ENCODE measurements around the gene RIMS1.

The RIMS1 gene, protein sequence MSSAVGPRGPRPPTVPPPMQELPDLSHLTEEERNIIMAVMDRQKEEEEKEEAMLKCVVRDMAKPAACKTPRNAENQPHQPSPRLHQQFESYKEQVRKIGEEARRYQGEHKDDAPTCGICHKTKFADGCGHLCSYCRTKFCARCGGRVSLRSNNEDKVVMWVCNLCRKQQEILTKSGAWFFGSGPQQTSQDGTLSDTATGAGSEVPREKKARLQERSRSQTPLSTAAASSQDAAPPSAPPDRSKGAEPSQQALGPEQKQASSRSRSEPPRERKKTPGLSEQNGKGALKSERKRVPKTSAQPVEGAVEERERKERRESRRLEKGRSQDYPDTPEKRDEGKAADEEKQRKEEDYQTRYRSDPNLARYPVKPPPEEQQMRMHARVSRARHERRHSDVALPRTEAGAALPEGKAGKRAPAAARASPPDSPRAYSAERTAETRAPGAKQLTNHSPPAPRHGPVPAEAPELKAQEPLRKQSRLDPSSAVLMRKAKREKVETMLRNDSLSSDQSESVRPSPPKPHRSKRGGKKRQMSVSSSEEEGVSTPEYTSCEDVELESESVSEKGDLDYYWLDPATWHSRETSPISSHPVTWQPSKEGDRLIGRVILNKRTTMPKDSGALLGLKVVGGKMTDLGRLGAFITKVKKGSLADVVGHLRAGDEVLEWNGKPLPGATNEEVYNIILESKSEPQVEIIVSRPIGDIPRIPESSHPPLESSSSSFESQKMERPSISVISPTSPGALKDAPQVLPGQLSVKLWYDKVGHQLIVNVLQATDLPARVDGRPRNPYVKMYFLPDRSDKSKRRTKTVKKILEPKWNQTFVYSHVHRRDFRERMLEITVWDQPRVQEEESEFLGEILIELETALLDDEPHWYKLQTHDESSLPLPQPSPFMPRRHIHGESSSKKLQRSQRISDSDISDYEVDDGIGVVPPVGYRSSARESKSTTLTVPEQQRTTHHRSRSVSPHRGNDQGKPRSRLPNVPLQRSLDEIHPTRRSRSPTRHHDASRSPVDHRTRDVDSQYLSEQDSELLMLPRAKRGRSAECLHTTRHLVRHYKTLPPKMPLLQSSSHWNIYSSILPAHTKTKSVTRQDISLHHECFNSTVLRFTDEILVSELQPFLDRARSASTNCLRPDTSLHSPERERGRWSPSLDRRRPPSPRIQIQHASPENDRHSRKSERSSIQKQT (N-terminal part only)

DNA sequence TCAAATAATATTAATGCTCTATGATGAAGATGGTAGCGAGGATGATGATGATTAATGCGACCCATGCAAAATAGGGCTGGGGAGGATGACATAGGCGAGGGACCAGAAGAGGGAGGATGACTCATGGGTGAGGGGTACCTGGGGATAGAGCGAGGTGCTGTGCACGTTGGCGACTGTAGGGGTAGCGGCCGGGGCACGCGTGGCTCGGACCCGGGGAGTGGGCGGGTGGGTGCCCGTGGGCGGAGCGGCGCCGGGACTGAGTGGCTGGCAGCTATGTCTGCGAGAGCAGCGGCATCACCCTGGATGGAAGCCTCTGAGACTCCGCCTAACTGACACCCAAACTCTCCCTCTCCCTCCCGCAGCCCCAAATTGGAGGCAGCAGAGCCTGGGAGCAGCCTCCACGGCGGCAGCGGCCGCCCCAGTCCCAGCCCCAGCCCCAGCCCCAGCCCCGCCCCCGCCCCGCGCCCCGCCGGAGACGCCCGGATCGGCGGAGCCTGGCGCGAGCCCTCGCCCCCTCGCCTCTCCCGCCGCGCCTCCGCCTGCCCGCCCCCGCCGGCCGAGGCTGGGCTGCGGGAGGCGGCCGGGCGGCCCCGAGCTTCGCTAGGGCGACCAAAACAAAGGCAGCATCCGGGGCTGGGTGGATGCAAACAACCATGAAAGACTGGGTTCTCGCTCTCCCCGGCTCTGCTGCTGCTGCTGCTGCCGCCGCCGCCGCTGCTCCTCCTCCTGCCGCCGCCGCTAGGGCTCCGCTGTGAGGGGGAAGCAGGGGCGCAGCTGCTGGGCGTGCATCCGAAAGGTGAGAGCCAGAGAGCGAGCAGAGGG is at the start of gene RIMS1:
Gene RIMS1 (plus strand): TSS at position 367 of the 822 bp plus-strand sequence. CDS start 474 bp downstream, outside the sequence.
- Histone ChIP-seq H3K27ac (ENCODE audit: low read depth, low read length) (no peak within 1 kb of the TSS), H3K4me3 (ENCODE audit: low read length) (peak within 1 kb of the TSS; percentile 29), H3K4me1 (ENCODE audit: control insufficient read depth, insufficient read depth, low read length) (no peaks in the 10 kb centered on the region), H3K9ac (ENCODE audit: low read length) (no peak within 1 kb of the TSS), H3K36me3 (ENCODE audit: control insufficient read depth, insufficient read depth, low read length) (no peaks in the 10 kb centered on the region), H3K27me3 (ENCODE audit: control insufficient read depth, insufficient read depth, low read length) (peaks cover 5% of the 10 kb centered on the region)

DNA sequence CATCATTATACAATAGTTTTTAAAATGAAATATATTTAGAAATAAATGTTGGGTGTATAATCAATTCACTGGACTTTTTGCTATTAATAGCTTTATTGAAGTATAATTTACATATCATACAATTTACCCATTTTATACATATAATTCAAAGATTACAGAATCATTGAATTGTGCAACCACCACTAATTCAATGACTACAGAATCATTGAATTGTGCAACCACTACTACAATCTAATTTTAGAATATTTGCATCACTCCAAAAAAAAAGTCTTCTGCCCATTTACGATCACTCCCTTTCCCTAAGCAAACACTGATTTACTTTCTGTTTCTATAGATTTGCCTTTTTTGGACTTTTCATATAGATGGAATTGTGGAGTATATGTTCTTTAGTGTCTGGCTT is 35.1 kb upstream of the RIMS1 start:
- Histone ChIP-seq H3K27me3 (ENCODE audit: control insufficient read depth, insufficient read depth, low read length) (no peaks in the 10 kb centered on the region), H3K4me3 (ENCODE audit: low read length) (no peak overlapping the region), H3K9ac (ENCODE audit: low read length) (no peak overlapping the region), H3K27ac (ENCODE audit: low read depth, low read length) (no peak overlapping the region), H3K36me3 (ENCODE audit: control insufficient read depth, insufficient read depth, low read length) (no peaks in the 10 kb centered on the region), H3K4me1 (ENCODE audit: control insufficient read depth, insufficient read depth, low read length) (no peaks in the 10 kb centered on the region)

DNA sequence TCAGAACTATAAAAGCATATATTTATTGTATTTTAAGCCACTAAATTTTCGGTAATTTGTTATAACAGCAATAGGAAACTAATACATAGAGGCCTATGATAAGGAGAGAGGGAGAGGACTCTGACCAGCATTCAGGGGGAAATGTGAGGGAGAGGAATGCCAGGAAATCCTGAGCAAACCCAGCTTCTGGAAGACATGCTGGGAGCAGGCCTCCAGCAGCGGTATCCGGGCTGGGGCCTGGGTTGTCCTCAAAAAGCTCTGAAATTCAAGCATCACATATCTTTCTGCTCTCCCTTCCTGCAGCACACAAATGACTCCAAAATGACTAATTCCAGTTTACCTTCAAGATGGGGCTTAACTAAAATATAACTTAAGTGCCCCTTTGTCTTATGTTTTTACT is 33.4 kb upstream of the RIMS1 start:
- no peaks in the 10 kb centered on the region for H3K36me3 ChIP-seq (ENCODE audit: control insufficient read depth, insufficient read depth, low read length)
- no peaks in the 10 kb centered on the region for H3K27me3 ChIP-seq (ENCODE audit: control insufficient read depth, insufficient read depth, low read length)
- H3K27ac ChIP-seq (ENCODE audit: low read depth, low read length) = no peak overlapping the region
- H3K9ac ChIP-seq (ENCODE audit: low read length) = no peak overlapping the region
- H3K4me1 ChIP-seq (ENCODE audit: control insufficient read depth, insufficient read depth, low read length) = no peaks in the 10 kb centered on the region
- H3K4me3 ChIP-seq (ENCODE audit: low read length) = no peak overlapping the region

DNA sequence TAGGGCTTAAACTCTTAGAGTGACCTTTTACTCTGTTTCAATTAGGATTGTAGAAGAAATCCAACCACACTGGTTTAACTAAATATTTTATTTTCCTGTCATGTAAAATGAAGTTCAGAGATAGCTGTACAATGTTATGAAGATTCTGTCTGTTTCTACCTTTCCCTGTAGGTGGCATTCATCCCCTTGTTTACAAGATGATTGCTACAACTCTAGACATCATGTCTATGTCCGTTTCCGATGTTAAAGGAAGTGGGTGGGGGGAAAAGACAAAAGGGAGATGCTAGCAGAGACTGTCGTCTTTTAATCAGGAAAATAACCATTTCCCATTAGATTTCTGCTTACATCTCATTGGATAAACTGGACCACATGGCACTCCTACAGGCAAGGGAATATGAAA is 30.9 kb upstream of the RIMS1 start:
- no peak overlapping the region for H3K4me3 ChIP-seq (ENCODE audit: low read length)
- H3K9ac ChIP-seq (ENCODE audit: low read length) = no peak overlapping the region
- no peaks in the 10 kb centered on the region for H3K4me1 ChIP-seq (ENCODE audit: control insufficient read depth, insufficient read depth, low read length)
- H3K27ac ChIP-seq (ENCODE audit: low read depth, low read length) = no peak overlapping the region
- H3K27me3 ChIP-seq (ENCODE audit: control insufficient read depth, insufficient read depth, low read length) = no peaks in the 10 kb centered on the region
- no peaks in the 10 kb centered on the region for H3K36me3 ChIP-seq (ENCODE audit: control insufficient read depth, insufficient read depth, low read length)

DNA sequence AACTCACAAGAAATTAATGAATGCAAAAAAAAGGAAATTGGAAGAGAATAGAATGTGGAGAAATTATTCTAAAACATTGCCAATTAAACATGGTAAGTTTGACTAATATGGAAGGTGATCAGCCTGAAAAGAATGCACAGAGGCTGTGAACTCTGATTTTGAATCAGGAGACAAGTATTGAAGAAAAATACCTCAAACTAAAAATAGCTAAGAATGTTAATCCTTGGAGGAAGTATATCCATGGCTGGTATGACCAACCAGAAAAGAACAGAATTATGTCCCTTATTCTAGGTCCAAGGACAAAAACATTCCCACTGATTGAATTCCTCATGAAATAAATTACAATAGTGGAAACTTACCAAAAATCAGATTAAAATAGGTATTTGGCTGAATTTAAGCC is 7.3 kb upstream of the RIMS1 start:
- H3K4me1 ChIP-seq (ENCODE audit: control insufficient read depth, insufficient read depth, low read length) = no peaks in the 10 kb centered on the region
- H3K27me3 ChIP-seq (ENCODE audit: control insufficient read depth, insufficient read depth, low read length) = no peaks in the 10 kb centered on the region
- no peaks in the 10 kb centered on the region for H3K36me3 ChIP-seq (ENCODE audit: control insufficient read depth, insufficient read depth, low read length)
- H3K27ac ChIP-seq (ENCODE audit: low read depth, low read length) = no peak overlapping the region
- H3K9ac ChIP-seq (ENCODE audit: low read length) = no peak overlapping the region
- no peak overlapping the region for H3K4me3 ChIP-seq (ENCODE audit: low read length)

DNA sequence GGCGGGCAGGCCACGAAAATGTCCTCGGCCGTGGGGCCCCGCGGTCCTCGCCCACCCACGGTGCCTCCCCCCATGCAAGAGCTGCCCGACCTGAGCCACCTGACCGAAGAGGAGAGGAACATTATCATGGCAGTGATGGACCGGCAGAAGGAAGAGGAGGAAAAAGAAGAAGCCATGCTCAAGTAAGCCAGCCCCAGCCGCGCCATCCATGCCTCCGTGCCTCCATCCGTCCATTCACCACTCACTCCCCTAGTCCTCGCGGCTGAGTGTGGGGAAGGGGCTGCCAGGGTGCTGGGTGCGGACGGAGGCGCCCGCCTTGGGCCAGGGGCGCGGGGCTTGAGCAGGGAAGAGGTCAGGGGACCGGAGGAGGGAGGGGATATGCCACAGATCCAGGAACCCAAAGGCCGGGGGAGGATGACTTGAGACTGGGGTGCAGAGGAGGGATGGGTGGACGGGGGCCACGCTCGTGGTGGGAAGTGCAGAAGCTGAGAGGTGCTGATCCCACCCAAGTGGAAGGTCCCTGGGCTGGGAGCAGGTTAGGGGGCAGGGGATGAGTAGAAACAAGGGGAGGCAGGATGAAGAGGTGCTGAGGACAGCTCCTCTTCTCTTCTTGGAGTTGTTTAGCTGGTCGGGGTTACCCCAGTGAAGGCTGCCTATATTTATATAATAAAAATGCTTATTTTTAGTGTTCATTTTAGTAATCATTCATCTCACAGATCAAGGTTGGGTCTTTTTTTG is 825 bp downstream of the RIMS1 start:
- no peaks in the 10 kb centered on the region for H3K36me3 ChIP-seq (ENCODE audit: control insufficient read depth, insufficient read depth, low read length)
- peak overlapping the region; percentile 29 for H3K4me3 ChIP-seq (ENCODE audit: low read length)
- peaks cover 5% of the 10 kb centered on the region for H3K27me3 ChIP-seq (ENCODE audit: control insufficient read depth, insufficient read depth, low read length)
- no peak overlapping the region for H3K9ac ChIP-seq (ENCODE audit: low read length)
- H3K4me1 ChIP-seq (ENCODE audit: control insufficient read depth, insufficient read depth, low read length) = no peaks in the 10 kb centered on the region
- no peak overlapping the region for H3K27ac ChIP-seq (ENCODE audit: low read depth, low read length)

DNA sequence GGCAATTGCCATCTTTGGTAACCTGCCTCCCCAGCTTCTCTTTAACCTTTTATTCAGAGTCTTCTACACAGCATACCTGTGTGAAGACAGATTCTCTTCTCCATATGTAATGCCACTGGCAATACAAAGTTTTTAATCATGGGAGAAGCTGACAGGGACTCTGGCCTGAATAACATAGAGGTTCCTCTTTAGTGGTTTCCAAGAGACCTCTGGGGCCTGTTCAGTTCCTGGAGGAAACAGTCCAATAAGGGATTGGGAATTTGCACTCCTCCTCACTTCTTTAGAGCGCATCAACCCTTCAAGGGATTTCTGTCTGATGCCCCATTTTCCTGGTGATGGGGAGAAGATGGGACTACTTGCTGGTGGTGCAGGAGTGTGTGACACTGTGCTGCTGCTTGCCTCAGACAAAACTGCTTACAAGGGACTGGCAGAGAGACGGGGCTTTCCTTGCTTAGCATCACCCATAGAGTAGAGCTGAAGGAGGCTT is 1.4 kb downstream of the RIMS1 start:
- Histone ChIP-seq H3K27me3 (ENCODE audit: control insufficient read depth, insufficient read depth, low read length) (peaks cover 5% of the 10 kb centered on the region), H3K4me1 (ENCODE audit: control insufficient read depth, insufficient read depth, low read length) (no peaks in the 10 kb centered on the region), H3K4me3 (ENCODE audit: low read length) (no peak overlapping the region), H3K9ac (ENCODE audit: low read length) (no peak overlapping the region), H3K27ac (ENCODE audit: low read depth, low read length) (no peak overlapping the region), H3K36me3 (ENCODE audit: control insufficient read depth, insufficient read depth, low read length) (no peaks in the 10 kb centered on the region)

DNA sequence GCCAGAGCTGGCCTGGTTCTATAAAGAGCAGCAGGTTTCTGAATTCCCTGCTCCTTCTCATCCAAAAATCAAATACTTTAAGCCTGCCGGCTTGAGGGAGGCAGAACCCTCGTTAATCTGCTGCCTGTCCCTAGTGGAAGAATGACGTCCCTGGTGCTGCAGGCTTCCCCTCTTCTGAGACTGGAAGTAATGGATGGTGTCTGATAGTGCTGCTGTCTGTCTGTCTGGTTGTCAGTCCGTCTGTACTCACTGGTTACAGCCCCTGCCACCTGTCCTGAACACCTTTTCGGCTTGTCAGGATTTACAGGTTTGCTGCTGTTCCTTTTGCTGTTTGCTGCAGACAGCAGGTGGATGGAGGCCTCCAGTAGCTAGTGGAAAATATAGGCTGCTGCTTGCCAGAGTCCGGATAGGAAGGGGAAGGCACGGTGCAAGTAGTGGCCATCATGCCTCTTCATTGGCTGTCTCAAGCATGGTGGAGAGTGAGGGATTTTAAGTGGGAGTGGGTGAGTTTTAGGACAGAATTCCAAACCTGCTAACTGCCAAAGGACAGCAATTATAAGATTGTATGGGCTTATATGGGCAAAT is 2.5 kb downstream of the RIMS1 start:
- no peak overlapping the region for H3K27ac ChIP-seq (ENCODE audit: low read depth, low read length)
- peaks cover 5% of the 10 kb centered on the region for H3K27me3 ChIP-seq (ENCODE audit: control insufficient read depth, insufficient read depth, low read length)
- no peak overlapping the region for H3K9ac ChIP-seq (ENCODE audit: low read length)
- no peaks in the 10 kb centered on the region for H3K4me1 ChIP-seq (ENCODE audit: control insufficient read depth, insufficient read depth, low read length)
- H3K36me3 ChIP-seq (ENCODE audit: control insufficient read depth, insufficient read depth, low read length) = no peaks in the 10 kb centered on the region
- H3K4me3 ChIP-seq (ENCODE audit: low read length) = no peak overlapping the region

DNA sequence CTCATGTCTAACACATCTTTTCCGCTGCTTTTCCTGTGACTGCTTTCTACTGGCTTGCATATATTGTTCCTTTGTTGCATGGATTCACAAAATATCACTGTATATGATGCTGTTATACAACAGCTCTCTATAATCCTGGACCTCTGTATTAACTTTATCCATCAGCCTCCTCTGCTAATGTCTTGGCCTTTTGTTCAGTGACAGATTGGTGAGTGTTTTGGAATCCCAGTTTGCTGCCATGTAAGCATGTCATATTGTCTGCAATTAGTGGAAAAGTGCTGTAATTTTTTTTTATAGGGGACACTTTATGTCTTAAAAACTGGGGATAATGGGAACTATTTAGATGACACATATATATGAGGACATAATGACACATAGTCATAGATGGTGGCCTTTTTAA is 3.0 kb downstream of the RIMS1 start:
- Histone ChIP-seq H3K36me3 (ENCODE audit: control insufficient read depth, insufficient read depth, low read length) (no peaks in the 10 kb centered on the region), H3K9ac (ENCODE audit: low read length) (no peak overlapping the region), H3K4me3 (ENCODE audit: low read length) (no peak overlapping the region), H3K27ac (ENCODE audit: low read depth, low read length) (no peak overlapping the region), H3K27me3 (ENCODE audit: control insufficient read depth, insufficient read depth, low read length) (peaks cover 5% of the 10 kb centered on the region), H3K4me1 (ENCODE audit: control insufficient read depth, insufficient read depth, low read length) (no peaks in the 10 kb centered on the region)

DNA sequence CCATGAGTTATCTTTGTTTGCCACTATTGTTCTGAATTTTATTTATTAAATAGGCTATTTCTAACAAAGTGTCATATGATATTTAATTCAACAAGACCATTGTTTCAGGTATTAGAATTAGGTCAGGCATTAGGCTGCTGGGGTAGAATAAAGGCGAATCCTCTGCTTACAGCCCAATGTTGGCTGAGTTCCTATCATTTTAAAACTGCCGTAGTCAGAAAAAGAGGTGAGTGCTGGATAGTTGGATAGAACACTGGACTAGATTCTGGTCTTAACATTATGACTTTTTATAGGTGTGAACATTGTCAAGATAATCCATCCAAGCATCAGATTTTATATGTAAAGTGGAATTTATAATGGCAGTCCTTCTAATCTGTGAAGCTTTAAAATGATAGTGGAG is 6.3 kb downstream of the RIMS1 start:
- H3K4me3 ChIP-seq (ENCODE audit: low read length) = no peak overlapping the region
- no peak overlapping the region for H3K27ac ChIP-seq (ENCODE audit: low read depth, low read length)
- no peaks in the 10 kb centered on the region for H3K4me1 ChIP-seq (ENCODE audit: control insufficient read depth, insufficient read depth, low read length)
- H3K36me3 ChIP-seq (ENCODE audit: control insufficient read depth, insufficient read depth, low read length) = no peaks in the 10 kb centered on the region
- no peak overlapping the region for H3K9ac ChIP-seq (ENCODE audit: low read length)
- H3K27me3 ChIP-seq (ENCODE audit: control insufficient read depth, insufficient read depth, low read length) = no peaks in the 10 kb centered on the region

DNA sequence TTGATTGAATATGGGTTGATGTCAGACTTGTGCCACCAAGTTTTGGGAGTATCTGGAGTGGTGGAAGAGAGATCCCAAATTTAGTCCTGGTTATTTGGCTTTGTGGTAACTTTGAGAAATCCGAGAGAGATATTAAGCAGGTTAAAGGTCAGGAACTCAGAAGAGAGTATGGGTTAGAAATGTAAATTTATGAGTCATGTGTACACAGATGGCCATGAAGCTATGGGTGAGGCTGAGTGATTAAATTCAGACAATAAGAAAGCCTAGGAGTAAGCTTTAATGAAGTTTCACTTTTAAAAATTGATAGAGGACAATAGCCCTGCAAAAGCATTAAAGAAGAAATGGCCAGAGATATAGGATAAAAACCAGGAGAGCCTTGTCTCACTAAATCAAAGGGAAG is 14.3 kb downstream of the RIMS1 start:
- H3K4me3 ChIP-seq (ENCODE audit: low read length) = no peak overlapping the region
- no peaks in the 10 kb centered on the region for H3K4me1 ChIP-seq (ENCODE audit: control insufficient read depth, insufficient read depth, low read length)
- no peak overlapping the region for H3K9ac ChIP-seq (ENCODE audit: low read length)
- no peaks in the 10 kb centered on the region for H3K27me3 ChIP-seq (ENCODE audit: control insufficient read depth, insufficient read depth, low read length)
- no peaks in the 10 kb centered on the region for H3K36me3 ChIP-seq (ENCODE audit: control insufficient read depth, insufficient read depth, low read length)
- H3K27ac ChIP-seq (ENCODE audit: low read depth, low read length) = no peak overlapping the region
